Measurements from ENCODE around the gene FKBP2. TPM values are rescaled to one million over a fixed set of nuclear protein-coding genes. Genes with fewer than 3 reads are reported as not detected.
A peak's percentile ranks its signal among the peaks of the same experiment; 100 is the strongest.

Gene FKBP2
- total and polyA plus RNA-seq, 4 experiments from 2014 or later: 41.4 to 107 (median 76.3) TPM

- Mint-ChIP-seq H3K36me3 (peaks cover 5 to 25% of the 10 kb centered on the region in 2 donors), H3K9me3 (no peaks in the 10 kb centered on the region)
- H3K27ac ChIP-seq (ENCODE audit: low read depth, low read length): no peak overlapping the region
These were observed 17.8 kb upstream of the FKBP2 start for GRCh38 chr11:64223001-64223651.

GRCh38 chr11:64224151-64224890 is 16.6 kb upstream of the FKBP2 start:
- Histone ChIP-seq H3K36me3 (ENCODE audit: insufficient read depth, low read length) (peaks cover 31% of the 10 kb centered on the region), H3K4me3 (ENCODE audit: low read length in 2 of 2) (no peak overlapping the region), H3K9me3 (ENCODE audit: control insufficient read depth in 1 of 2, low read length in 2 of 2) (no peaks in the 10 kb centered on the region), H3K4me1 (ENCODE audit: insufficient read depth, low read length) (peaks cover 31% of the 10 kb centered on the region), H3K27me3 (ENCODE audit: insufficient read depth, low read length) (no peaks in the 10 kb centered on the region), H3K27ac (ENCODE audit: low read depth, low read length) (no peak overlapping the region)
- peaks cover 10 to 41% (median 19%) of the 10 kb centered on the region in 4 donors for H3K4me1 Mint-ChIP-seq
- no peaks in the 10 kb centered on the region for H3K9me3 Mint-ChIP-seq
- POLR2A ChIA-PET (ENCODE audit: partially characterized antibody): interaction anchor here (1.1 to 38.9 kb wide), 10 partner anchors 15 to 93 kb away, joined by 4 to 937 read pairs (median 16); partner anchors contain the start of genes BAD, ESRRA, FERMT3 and FKBP2
- no peaks in the 10 kb centered on the region for H3K27me3 Mint-ChIP-seq
- peak overlapping the region in 5 of 8 donors; percentile 21 to 90 (median 39) for H3K4me3 Mint-ChIP-seq
- peak overlapping the region in 6 of 7 donors; percentile 11 to 91 (median 47) for H3K27ac Mint-ChIP-seq
- intact Hi-C loops (cut with micrococcal nuclease): no loop called here
- CTCF ChIA-PET (ENCODE audit: partially characterized antibody): interaction anchor here (1.1 to 18.8 kb wide), 6 partner anchors 10 to 93 kb away, joined by 3 to 207 read pairs (median 6); partner anchors contain the start of genes CATSPERZ, ESRRA, FERMT3 and PRDX5
- no peak for DNase-seq
- H3K36me3 Mint-ChIP-seq: peaks cover 0 to 14% of the 10 kb centered on the region in 2 donors

More at GRCh38 chr11:64223001-64223651, 17.8 kb upstream of the FKBP2 start:
- no peaks in the 10 kb centered on the region for H3K9me3 ChIP-seq (ENCODE audit: control insufficient read depth in 1 of 2, low read length in 2 of 2)
- Mint-ChIP-seq H3K4me3 (no peak overlapping the region), H3K4me1 (peaks cover 10 to 33% (median 16%) of the 10 kb centered on the region in 4 donors), H3K27ac (no peak overlapping the region), H3K27me3 (no peaks in the 10 kb centered on the region)
- peaks cover 25% of the 10 kb centered on the region for H3K4me1 ChIP-seq (ENCODE audit: insufficient read depth, low read length)
- DNase-seq: no peak
- CTCF ChIA-PET (ENCODE audit: partially characterized antibody): interaction anchor here (1.4 to 18.8 kb wide), 4 partner anchors 9 to 80 kb away, joined by 4 to 207 read pairs (median 26); partner anchors contain the start of genes CATSPERZ, ESRRA and FERMT3
- H3K4me3 ChIP-seq (ENCODE audit: low read length in 2 of 2): no peak overlapping the region
- peaks cover 42% of the 10 kb centered on the region for H3K36me3 ChIP-seq (ENCODE audit: insufficient read depth, low read length)
- H3K27me3 ChIP-seq (ENCODE audit: insufficient read depth, low read length): no peaks in the 10 kb centered on the region
- POLR2A ChIA-PET (ENCODE audit: partially characterized antibody): interaction anchor here (0.6 to 38.9 kb wide), 8 partner anchors 14 to 522 kb away, joined by 3 to 937 read pairs (median 16); partner anchors contain the start of genes BAD, ESRRA, FERMT3 and FKBP2
- intact Hi-C loops (cut with micrococcal nuclease): no loop called here

- Histone ChIP-seq H3K9me3 (ENCODE audit: control insufficient read depth in 1 of 2, low read length in 2 of 2) (no peaks in the 10 kb centered on the region), H3K4me1 (ENCODE audit: insufficient read depth, low read length) (peaks cover 38% of the 10 kb centered on the region), H3K27ac (ENCODE audit: low read depth, low read length) (peak overlapping the region; percentile 77), H3K4me3 (ENCODE audit: low read length in 2 of 2) (peak overlapping the region in 1 of 2 donors; percentile 94), H3K36me3 (ENCODE audit: insufficient read depth, low read length) (peaks cover 24% of the 10 kb centered on the region), H3K27me3 (ENCODE audit: insufficient read depth, low read length) (no peaks in the 10 kb centered on the region)
- H3K27ac Mint-ChIP-seq: peak overlapping the region; percentile 52 to 93 (median 83)
- no peak for DNase-seq
- no peaks in the 10 kb centered on the region for H3K9me3 Mint-ChIP-seq
- H3K36me3 Mint-ChIP-seq: peaks cover 0 to 16% of the 10 kb centered on the region in 2 donors
- H3K4me3 Mint-ChIP-seq: peak overlapping the region; percentile 68 to 94 (median 90)
- intact Hi-C loops (cut with micrococcal nuclease): no loop called here
- peaks cover 13 to 49% (median 24%) of the 10 kb centered on the region in 4 donors for H3K4me1 Mint-ChIP-seq
- no peaks in the 10 kb centered on the region for H3K27me3 Mint-ChIP-seq
- POLR2A ChIA-PET (ENCODE audit: partially characterized antibody): interaction anchor here (1.1 to 38.9 kb wide), 10 partner anchors 14 to 92 kb away, joined by 4 to 937 read pairs (median 19); partner anchors contain the start of genes BAD, ESRRA, FERMT3 and FKBP2
- CTCF ChIA-PET (ENCODE audit: partially characterized antibody): interaction anchor here (1.1 to 18.8 kb wide), 4 partner anchors 12 to 78 kb away, joined by 3 to 207 read pairs (median 26); partner anchors contain the start of genes CATSPERZ, ESRRA and FERMT3
These were observed 15.8 kb upstream of the FKBP2 start for GRCh38 chr11:64224891-64225607.

DNA sequence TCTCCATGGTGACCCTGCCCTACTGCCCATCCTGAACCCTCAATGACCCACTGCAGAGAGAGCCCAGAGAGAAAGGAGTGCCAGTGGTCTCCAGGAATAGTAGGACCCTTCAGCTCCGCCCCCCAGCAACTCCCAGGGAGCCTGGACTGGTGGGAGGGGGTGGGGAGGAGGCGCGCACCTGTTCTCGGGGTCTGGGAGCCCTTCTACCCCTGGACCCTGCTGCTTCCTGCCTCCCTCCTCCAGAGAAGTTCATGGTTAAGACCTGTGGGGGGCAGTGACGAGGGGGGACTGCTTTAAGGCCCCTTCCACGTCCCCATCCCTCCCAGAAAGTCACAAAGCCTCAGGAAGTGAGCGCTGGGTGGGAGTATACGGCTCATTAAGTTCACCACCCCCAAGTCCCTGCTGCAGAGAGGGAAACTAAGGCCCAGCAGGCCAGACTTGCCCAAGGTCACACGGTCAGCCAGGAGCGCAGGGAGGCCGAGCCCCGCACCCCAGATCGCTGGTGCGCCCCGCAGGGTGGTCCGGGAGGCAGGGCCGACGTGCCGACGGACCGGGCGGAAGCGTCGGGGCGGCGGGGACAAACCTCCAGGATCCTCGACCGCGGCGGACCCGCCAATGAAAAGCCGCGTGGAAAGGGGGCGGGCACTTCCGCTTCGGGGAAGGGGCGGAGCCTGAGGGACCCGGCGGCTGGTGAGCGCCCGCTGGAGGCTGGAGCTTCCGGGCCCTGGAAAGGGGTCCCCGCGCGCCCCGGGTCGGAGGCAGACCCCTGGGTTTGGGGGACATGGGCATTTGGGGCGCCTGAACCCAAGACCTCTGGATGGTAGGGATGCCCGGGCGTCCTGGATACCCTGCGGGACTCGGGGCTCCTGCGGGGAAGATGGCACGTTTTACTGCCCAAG is 15.0 kb upstream of the FKBP2 start, which contains the start of the genes NUDT22 and TRPT1:
NUDT22 (plus strand) TSS at position 667 of the 899 bp plus-strand sequence. CDS start 379 bp downstream, outside the sequence.
TRPT1 (minus strand) TSS at position 579 of the 899 bp plus-strand sequence; CDS start at position 253, 326 bp downstream.
- Mint-ChIP-seq H3K4me3 (peak within 1 kb of the TSS; percentile 89 to 94 (median 92)), H3K36me3 (peaks cover 0 to 16% of the 10 kb centered on the region in 2 donors), H3K9me3 (no peaks in the 10 kb centered on the region), H3K4me1 (peaks cover 13 to 50% (median 28%) of the 10 kb centered on the region in 4 donors), H3K27ac (peak within 1 kb of the TSS; percentile 88 to 97 (median 93)), H3K27me3 (no peaks in the 10 kb centered on the region)
- Histone ChIP-seq H3K9me3 (ENCODE audit: control insufficient read depth in 1 of 2, low read length in 2 of 2) (no peaks in the 10 kb centered on the region), H3K36me3 (ENCODE audit: insufficient read depth, low read length) (peaks cover 16% of the 10 kb centered on the region), H3K27me3 (ENCODE audit: insufficient read depth, low read length) (no peaks in the 10 kb centered on the region), H3K4me3 (ENCODE audit: low read length in 2 of 2) (peak within 1 kb of the TSS; percentile 86 to 94), H3K27ac (ENCODE audit: low read depth, low read length) (peak within 1 kb of the TSS; percentile 77), H3K4me1 (ENCODE audit: insufficient read depth, low read length) (peaks cover 43% of the 10 kb centered on the region)
- ChIA-PET CTCF (ENCODE audit: partially characterized antibody) (interaction anchor here (1.1 to 18.8 kb wide), 10 partner anchors 11 to 77 kb away, joined by 3 to 207 read pairs (median 4); partner anchors contain the start of genes CATSPERZ, ESRRA and FERMT3), POLR2A (ENCODE audit: partially characterized antibody) (interaction anchor here (0.7 to 38.9 kb wide), 17 partner anchors 14 to 387 kb away, joined by 3 to 937 read pairs (median 11); partner anchors contain the start of genes BAD, ESRRA, FERMT3 and FKBP2)
- peak; percentile 82 to 88 (median 85) for DNase-seq
- intact Hi-C loops (cut with micrococcal nuclease): loop anchor here (1.0 kb wide), 4 partner anchors 8 to 40 kb away; partner anchors contain the start of genes FKBP2, STIP1 and VEGFB

- Mint-ChIP-seq H3K4me1 (peaks cover 15 to 56% (median 31%) of the 10 kb centered on the region in 4 donors), H3K36me3 (peaks cover 0 to 12% of the 10 kb centered on the region in 2 donors), H3K27ac (peak overlapping the region; percentile 86 to 93 (median 91)), H3K9me3 (no peaks in the 10 kb centered on the region), H3K27me3 (no peaks in the 10 kb centered on the region), H3K4me3 (peak overlapping the region; percentile 88 to 94 (median 92))
- H3K36me3 ChIP-seq (ENCODE audit: insufficient read depth, low read length): peaks cover 10% of the 10 kb centered on the region
- H3K4me3 ChIP-seq (ENCODE audit: low read length in 2 of 2): peak overlapping the region; percentile 42 to 94
- DNase-seq: peak; percentile 45 to 68 (median 46)
- peaks cover 48% of the 10 kb centered on the region for H3K4me1 ChIP-seq (ENCODE audit: insufficient read depth, low read length)
- ChIA-PET POLR2A (ENCODE audit: partially characterized antibody) (interaction anchor here (0.7 to 38.9 kb wide), 15 partner anchors 13 to 388 kb away, joined by 3 to 937 read pairs (median 13); partner anchors contain the start of genes BAD, ESRRA, FERMT3 and FKBP2), CTCF (ENCODE audit: partially characterized antibody) (interaction anchor here (1.0 to 18.8 kb wide), 10 partner anchors 11 to 76 kb away, joined by 3 to 207 read pairs (median 4); partner anchors contain the start of genes CATSPERZ, ESRRA and FERMT3)
- peak overlapping the region; percentile 77 for H3K27ac ChIP-seq (ENCODE audit: low read depth, low read length)
- H3K9me3 ChIP-seq (ENCODE audit: control insufficient read depth in 1 of 2, low read length in 2 of 2): no peaks in the 10 kb centered on the region
- intact Hi-C loops (cut with micrococcal nuclease): loop anchor here (1.0 kb wide), 4 partner anchors 8 to 40 kb away; partner anchors contain the start of genes FKBP2, STIP1 and VEGFB
- H3K27me3 ChIP-seq (ENCODE audit: insufficient read depth, low read length): no peaks in the 10 kb centered on the region
These were observed 14.3 kb upstream of the FKBP2 start for GRCh38 chr11:64226507-64227051.

Measured in CD4-positive, alpha-beta memory T cell (primary cell).